ENCODE results near the gene NIT1.
"Not testable (repeated sequence)": the region's sequence is repeated elsewhere in the genome, so short reads cannot be mapped to it uniquely, and the experiment has no call there.

Gene NIT1

GRCh38 chr1:161115961-161116360 is 1.9 kb upstream of the NIT1 start:
- DNase-seq, result not testable (repeated sequence)

- no peak for DNase-seq
Measured at GRCh38 chr1:161119092-161119903, 1.4 kb downstream of the NIT1 start.

DNA sequence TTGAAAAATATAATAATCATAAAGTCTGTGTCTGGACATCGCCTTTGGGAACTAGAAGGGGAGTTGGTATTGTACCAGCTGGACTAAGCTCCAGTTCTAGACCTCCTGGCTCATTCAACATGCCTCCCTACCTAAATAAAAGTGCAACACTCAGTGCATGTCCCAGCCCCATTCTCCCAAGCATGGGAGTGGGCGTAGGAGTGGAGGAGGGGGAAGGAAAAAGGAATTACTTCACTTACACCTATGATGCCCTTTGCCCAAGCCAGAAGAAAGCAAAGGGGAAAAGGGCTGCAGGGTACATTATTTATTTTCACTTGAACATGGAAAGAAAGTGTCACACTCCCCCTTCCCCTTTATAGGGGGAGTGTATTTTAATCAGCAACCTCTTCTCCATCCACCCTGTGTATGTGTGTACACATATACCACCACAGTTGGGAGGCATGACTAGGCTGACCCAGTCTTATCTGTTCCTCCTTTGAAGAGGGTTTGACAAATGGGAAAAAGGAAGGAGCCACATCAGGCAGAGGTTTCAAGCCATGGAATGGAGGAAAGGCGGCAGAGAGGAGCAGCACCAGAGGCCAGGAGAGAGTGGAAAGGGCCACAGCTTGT is 3.2 kb downstream of the NIT1 start:
- DNase-seq, result no peak

GRCh38 chr1:161121834-161122233 is 3.9 kb downstream of the NIT1 start:
- no peak for DNase-seq

DNA sequence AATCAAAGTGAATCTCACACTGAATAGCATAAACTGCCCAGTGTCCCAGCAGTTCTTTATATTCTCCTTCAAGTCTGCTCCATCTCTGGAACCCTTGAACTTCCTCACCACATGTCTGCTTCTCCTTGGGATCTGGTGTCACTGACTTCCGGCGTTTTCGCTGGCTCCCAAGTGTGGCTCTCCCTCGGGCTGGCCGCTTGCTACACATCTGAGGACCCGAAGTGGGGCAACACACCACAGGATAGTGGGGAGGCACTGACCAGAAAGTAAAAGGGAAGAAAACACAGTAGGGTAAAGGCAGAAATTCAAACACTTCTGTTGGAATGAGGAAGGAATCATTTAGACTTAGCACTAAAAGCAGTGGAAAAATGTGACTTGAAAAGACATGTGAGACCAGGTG is 5.1 kb downstream of the NIT1 start:
- DNase-seq, result no peak

DNA sequence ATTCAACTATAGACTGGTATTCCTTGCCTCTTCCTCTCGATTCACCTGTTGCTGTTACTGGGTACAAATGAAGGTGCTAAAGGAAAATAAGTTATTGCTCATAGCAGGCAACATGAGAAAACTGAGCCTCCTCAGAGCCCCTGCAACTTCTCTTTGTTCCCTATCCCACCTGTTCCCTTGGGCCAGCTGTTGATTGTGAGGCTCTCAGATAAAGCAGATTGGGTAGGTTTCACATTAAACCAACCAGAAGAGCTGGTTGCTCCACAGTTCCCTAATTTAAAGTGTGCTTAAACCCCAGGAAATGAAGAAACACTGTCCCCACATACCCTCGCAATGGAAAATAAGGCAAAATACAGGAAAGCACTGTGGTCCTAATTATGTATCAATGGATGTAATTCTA is 9.7 kb downstream of the NIT1 start:
- no peak for DNase-seq

GRCh38 chr1:161128591-161129420 is 10.9 kb downstream of the NIT1 start:
- no peak for DNase-seq

GRCh38 chr1:161130266-161130665 is 12.4 kb downstream of the NIT1 start:
- DNase-seq, result no peak

DNA sequence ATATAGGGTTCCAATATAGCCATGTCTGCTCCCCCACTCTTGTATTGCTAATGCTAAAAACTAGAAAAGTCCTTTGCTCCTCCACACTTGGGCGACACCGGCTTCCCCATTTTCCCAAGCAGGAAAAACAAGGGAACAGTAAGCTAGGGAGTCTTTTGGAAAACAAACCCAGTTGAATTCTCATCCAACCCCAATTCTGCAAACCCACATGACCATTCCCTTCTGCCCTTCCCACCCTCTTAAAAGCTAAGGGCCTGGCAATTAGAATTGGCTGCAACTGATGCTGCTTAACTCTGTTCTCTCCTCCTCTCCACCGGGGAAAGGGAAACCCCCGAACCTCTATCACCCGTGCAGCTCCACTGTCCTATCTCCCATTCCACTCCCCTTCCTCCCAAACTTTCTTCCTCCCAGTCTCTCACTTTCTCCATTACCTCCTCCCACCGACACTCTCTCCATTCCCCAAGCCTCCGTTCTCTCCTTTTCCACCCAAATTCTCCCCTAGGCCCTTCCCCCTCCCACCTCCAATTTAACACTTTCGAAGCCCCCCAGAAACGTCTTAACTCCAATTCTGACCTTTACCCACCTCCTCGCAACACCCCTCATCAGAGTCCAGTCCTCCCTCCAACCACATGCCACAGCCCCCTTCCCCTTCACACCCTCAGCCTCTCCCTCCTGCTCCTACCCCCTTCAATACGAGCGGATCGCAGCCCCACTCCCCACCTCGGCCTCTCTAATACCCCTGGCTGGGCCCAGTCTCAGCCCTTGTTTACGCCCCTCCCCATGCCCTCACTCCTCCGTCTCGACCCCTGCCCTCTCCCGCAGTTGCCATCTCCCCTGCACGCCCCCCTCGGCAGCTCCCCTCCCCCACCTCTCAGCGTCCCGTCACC is 13.9 kb downstream of the NIT1 start:
- DNase-seq, result no peak

DNA sequence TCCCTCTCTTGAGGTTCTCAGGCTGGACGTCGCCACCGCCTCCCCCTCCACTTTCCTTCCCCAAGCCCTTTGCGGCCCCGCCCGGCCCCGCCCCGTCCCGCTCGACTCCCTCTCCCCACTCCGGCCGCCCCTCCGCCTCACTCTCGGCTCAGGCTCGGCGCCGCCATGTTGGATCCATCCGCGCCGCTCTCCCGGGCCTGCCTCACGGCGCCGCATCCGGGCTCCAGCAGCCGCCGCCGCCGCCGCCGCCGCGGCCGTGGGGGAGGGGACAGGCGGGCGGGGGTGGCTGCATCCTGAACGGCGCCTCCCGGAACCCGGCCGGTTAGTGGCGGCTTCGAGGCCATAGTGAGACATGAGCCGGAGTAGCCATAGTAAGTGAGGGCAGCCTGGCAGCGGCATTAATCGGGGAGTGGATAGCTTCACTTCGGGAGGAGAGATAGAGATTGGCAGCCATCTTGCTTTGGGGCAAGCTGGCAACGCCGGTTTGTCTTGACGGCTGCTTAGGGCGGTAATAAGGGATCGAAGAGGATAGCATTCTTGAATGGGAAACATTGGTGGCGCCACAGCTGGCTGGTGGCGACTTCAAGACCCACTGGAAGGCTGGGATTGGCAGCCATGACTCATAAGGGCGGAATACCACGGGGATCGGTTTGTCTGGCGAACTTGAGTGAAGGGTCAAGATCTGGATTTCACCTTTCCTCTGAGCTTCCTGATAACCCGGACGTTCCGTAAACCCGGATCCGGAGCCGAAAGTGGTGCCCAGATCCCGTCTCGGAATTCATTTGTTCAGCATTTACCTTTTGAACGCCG is 14.7 kb downstream of the NIT1 start, which contains the start of gene DEDD:
Gene DEDD, minus strand, starts transcription at position 258 of the 810 bp plus-strand sequence. CDS start 8,205 bp downstream, outside the sequence.
- peak; percentile 94 to 95 for DNase-seq

- no peak for DNase-seq
Measured at GRCh38 chr1:161133220-161133740, 15.4 kb downstream of the NIT1 start.

DNA sequence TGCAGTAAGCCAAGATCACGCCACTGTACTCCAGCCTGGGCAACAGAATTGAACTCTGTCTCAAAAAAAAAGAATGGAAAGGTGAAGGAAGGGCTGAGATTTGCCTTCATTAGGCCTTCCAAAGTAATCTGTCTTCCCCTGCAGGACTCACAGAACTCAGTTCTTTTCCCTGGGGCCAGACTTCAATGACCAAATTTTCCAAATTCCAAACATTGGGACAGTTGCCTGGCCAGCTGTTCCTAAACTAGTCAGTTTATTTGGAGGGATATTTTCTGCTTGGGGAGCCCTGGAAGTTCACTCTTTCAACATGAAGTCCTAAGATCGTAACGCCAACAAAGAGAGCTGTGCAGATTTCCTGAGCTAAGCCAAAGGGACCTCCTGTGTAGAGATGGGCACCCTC is 20.0 kb downstream of the NIT1 start:
- DNase-seq, result no peak

DNA sequence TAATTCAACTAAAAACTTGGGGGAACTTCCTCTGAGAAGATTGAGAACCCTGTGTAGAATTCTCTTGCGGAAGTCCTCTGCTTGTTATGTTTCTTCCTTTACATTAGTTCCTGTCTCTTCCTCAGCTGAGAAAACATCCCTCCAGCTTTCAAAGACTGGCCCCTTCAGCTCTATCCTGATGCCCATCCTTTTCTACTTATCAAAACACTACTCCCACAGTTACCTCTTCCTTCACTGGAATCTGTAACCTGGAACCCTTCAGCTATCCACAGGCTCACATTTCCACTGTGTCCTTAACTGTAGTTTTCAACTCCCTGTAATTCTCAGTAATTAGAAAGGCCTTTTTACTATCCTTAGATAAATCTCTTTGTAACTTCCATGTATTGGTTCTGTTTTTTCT is 20.5 kb downstream of the NIT1 start:
- DNase-seq, result no peak

DNA sequence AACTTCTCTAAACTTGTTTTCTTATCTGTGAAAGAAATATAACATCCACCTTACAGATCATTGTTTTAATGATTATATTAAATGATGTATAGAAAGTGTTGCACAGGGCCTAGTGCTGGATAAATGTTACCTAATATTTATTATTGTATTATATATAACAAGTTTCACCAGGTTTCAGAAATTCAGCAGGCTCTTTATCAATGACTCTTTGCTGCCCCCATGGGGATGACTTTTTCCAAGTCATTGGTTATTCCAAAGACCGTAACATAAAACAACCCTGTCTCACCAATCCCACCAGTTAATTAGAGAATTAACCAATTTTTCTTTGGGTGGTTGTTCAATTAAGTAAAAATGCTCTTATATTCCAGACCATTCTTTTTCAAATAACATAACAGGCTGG is 21.9 kb downstream of the NIT1 start:
- DNase-seq, result peak in 1 of 2 experiments; percentile 6

GRCh38 chr1:161140755-161141400 is 23.0 kb downstream of the NIT1 start:
- DNase-seq, result no peak

GRCh38 chr1:161145832-161146231 is 27.9 kb downstream of the NIT1 start:
- DNase-seq, result no peak

DNA sequence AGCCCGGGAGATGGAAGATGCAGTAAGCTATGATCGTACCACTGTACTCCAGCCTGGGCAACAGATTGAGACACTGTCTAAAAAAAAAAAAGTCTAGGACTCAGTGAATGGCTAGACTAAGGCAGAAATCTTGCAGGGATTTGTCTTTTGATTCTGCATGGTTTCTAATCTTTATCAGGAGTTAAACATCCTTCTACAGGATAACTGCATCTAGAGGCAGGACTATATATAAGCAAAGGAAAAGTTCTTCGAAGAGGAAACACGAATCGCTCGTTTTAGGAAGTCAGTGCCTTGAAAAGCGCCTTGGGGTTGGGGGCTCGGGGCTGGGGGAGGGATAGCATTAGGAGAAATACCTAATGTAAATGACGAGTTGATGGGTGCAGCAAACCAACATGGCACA is 35.3 kb downstream of the NIT1 start:
- DNase-seq, result no peak

DNA sequence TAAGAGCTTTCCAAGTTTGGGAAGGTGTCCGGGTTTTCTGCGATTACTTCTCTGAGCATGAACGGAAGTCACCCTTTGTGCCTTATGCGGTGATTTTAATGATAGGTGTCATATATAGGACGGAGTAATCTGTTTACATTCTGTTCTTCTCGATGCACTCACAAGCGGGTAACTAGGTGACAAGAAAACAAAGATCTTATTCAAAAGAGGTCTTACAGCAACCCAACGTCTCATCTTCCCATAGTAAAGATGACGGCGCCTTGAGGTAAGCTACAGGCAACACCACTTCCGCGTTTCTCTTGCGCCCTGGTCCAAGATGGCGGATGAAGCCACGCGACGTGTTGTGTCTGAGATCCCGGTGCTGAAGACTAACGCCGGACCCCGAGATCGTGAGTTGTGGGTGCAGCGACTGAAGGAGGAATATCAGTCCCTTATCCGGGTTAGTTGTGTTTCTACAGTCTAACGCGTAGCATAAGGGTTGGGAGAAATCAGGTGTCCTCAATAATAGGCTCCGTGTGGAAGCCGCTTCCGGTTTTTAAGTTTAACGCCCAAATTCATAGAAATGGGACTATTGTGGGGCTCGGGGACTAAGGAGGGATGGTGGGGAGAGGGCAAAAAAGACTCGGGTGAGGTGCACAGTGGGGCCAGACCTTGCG is 35.9 kb downstream of the NIT1 start, which contains the start of gene UFC1:
Gene UFC1, plus strand, starts transcription at position 297 of the 656 bp plus-strand sequence. Its CDS starts 20 bp downstream, at position 317.
- DNase-seq, result peak; percentile 80 to 86

- DNase-seq, result no peak
Measured at GRCh38 chr1:161157867-161158266, 40.0 kb downstream of the NIT1 start.

All from NCI-H1930 (cell line).